Measurements from ENCODE around the gene HNRNPA3.
"Not testable (repeated sequence)": the region's sequence is repeated elsewhere in the genome, so short reads cannot be mapped to it uniquely, and the experiment has no call there.

Gene HNRNPA3

DNA sequence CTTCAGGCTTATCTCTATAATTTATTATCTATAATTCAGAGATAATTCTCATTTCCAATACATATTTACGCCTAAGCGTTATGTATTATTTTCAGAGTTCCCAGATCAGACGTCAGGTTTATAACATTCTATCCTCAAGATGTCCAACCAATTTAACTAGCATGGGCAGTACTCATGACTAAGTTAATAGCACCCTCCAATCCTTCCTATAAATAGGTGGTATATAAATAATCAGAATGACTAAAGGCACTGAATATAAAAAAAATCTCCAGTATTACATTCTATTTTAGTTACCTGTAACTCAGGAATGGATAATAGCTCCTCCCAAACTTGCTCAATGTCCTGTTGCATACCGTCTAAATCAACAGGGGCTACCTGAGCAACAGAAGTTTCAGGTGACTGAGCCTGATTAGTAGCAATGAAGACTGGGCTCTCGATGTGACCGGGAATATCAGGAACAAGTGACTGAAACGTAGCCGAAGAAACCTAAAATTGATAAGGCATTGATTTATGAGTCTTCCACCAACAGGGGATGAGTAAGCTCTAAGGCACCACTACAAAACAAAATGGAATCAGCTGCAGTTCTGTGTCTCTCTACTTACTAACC lies 19.6 kb downstream of the HNRNPA3 start:
- no peak for DNase-seq (ENCODE audit: low read depth)

DNA sequence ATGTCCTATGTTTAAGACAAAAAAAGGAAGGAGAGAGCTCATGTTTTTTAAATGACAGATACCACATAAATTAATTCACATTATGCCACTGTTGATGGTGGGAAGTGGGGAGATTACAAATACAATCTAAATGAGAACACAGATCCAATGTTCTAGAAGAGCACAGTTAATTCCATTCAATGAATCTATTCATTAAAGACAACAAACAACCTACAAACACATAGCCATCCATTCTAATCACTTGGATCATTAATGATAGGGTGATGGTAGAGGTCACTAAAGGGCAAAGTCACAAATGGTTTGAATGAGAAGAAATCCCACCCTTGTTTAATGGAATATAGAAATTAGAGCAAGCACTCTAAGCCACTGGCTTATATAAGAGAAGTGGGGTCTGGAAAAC lies 21.7 kb downstream of the HNRNPA3 start:
- DNase-seq (ENCODE audit: low read depth), result no peak

DNA sequence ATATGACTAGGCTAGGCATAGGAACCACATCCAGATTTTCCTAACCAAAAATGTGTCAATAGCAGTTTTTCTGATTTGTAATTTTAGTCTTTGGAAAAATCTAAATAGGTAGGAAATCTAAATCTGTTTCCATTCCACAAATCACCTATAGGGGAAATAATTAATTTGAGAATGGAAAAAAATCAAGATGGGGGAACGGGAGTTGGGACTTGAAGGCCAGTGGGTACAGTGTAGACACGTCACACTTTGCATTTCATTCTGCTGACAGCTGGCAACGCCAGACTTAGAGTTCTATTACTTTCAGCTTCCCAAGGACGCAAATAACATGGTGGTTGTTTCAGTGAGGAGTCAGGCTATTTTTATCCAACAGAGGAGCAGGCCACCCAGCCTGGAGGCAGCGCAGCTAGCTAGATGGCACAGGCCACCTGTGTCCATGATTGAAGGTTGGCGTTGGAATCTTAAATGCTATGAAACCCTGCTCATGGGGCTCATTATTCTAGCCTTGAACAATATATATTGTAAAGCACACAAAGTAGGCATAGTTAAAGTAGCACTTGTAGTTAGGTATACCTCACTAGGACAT lies 23.4 kb downstream of the HNRNPA3 start:
- no peak for DNase-seq (ENCODE audit: low read depth)

DNA sequence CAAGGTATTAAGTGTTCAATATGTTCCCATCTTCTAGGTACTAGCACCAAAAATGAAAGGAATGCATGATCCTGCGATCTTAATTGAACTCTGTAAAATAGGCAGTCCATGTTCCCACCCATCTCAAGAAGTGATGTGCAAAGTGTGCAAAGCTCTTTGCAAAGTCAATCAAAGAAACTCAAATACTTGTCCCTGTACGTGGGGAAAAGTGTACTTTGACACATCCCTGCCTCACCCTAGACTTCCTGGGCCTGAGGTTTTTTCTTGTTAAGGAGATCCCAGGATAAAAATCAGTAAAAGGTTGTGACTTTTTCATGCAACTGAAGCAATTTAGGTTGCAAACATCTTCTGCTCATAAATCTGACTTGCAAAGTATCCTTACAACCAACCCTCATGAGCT lies 25.3 kb downstream of the HNRNPA3 start:
- no peak for DNase-seq (ENCODE audit: low read depth)

DNA sequence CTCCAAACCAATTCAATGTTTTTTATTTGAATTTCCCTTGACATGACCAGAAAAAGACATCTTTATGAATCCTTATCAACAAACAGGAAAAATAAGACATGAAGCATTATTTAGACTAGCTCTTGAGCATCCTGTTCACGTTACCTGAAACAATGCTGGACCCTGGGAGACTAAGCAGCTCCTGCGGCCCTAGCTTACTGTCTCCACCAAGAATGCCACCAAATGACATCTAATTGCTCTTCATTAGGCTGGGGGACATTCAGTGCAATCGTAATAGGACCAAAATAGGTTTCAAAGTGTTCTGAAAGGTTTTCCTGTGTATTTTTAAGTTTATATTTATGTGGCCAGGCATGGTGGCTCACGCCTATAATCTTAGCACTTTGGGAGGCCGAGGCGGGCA lies 26.5 kb downstream of the HNRNPA3 start:
- DNase-seq (ENCODE audit: low read depth), result no peak

DNA sequence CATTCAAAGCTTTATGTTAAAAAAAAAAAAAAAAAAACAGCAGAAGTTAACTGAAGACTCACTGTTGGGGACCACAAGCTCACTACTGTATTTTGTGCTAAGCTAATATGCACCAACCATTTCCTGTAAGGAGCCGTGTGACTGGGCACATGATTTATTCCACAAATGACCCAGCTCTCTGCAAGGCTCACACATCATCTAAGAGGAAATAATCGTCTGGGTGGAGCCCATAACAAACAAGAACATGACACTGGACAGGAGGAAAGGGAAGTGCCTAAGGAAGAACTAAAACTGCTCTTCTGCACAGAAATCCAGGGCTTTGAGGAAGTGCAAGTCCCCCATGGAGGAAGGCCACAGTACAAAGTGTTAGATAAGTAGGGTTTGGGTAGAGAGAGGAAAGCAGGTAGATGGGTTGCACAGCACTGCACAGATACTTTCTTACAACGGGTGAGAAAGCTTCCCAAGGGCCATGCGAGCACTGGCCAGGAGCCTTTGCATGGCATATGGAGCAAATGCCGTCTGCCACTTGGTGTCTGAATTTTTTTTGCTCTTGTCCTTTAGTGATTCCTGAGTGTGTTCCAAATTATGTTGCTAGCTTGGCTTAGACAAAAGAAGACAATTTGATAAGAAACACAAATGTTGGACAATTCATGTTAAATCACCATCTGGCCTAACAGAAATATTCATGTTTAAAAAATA lies 27.5 kb downstream of the HNRNPA3 start:
- DNase-seq (ENCODE audit: low read depth), result no peak

DNA sequence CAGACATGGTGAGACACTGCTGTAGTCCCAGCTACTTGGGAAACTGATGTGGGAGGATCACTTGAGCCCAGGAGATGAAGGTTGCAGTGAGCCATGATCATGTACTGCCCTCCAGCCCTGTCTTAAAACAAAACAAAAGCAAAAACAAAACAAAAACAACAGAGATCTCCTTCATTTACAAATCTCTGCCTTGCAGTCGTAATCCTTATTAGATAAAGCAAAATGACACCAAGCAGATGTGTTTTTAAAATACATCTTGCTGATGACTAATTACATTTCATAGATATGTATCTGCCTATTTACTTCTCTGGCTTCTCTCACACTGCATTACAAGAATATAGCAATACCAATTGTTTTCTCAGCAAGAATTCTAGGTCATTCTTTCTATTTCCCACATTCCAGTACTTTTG lies 29.1 kb downstream of the HNRNPA3 start:
- DNase-seq (ENCODE audit: low read depth), result no peak

DNA sequence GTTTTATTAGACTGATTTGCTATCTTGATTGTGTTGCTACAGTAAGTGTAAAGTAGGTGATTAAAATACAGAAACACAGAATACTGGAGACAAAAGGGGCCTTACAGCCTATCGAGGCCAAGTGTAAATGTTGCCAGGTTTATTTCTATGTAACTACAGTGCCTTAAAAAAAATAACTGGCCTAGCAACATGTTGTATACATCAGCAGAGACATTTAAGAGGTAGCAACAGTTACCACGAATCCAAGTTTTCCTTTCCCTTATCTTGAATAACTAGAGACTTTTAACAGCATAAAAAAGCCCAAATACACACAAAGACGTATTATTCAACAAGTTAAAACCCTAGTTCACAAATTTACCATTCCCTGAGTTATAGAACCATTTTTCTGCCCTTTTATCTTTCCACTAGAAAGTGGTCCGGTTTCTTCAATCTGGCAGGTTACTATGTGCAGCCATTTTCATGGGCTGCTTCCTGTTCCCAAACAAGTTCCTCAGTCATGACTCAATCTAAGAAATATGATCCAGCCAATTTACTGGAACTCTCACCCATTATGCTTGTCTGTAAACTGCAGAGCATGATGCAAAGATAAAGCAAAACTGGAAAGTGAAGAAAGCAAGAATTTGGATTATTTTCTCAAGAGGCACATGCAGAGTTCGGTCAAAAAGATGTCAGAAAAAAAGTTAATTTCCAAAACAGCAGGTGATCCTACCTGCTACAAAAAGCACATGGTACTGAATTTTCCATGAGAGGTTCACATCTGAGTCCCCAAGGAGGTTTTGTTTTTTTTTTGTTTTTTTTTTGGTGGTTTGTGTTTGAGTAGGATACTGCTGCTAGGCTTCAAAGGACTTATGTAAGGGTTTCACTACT lies 29.8 kb downstream of the HNRNPA3 start:
- DNase-seq (ENCODE audit: low read depth), result no peak

DNA sequence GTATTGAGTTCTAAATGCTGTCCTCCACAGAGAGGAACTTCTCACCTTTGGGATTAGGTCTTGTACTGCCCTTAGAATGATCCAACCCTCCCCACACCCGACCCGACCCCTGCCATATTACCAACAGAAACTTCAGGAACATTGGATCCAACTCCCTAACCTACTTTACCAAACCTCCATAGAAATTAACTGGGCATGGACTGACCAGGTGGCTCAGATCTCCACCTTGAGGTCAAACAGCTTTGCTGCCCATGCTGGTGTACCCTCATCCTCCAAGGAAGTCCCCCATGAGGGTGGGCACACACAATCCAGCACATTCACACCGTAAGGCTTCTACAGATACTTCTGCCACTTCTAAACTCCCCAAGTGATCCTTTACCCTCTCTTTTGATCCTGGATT lies 30.5 kb downstream of the HNRNPA3 start:
- no peak for DNase-seq (ENCODE audit: low read depth)

DNA sequence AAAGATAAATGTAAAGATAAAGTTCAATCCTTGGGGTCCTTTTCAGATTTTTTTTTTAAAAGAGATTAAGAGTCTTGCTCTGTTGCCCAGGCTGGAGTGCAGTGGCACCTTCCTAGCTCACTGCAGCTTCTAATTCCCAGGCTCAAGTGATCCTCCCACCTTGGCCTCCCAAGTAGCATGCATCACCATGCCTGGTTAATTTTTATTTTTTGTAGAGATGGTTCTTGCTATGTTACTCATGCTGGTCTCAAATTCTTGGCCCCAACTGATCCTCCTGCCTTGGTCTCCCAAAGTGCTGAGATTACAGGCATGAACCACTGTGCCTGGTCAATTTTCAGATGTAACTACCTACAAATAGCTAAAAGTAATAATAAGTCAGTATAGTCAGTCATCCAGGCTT lies 30.9 kb downstream of the HNRNPA3 start:
- no peak for DNase-seq (ENCODE audit: low read depth)

DNA sequence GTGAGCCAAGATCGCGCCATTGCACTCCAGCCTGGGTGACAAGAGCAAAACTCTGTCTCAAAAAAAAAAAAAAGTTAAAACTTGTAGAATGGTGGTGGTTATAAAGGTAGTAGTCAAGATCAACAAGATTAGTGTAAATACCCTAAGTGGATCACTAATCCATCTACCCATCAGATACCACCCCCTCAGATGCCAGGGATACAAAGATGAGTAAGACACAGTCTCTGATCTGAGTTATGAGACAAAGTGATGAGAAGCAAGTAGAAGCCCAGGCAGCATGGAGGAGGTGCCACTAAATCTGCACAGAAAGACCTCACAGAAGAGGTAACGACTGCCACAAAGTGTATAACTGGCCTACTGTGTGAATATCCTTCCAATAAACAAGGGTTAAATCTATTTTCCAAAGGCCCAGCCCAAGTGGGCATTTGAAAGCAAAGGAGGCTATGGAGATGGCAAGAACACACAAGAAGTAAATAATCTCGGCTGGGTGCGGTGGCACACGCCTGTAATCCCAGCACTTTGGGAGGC lies 31.7 kb downstream of the HNRNPA3 start:
- no peak for DNase-seq (ENCODE audit: low read depth)

DNA sequence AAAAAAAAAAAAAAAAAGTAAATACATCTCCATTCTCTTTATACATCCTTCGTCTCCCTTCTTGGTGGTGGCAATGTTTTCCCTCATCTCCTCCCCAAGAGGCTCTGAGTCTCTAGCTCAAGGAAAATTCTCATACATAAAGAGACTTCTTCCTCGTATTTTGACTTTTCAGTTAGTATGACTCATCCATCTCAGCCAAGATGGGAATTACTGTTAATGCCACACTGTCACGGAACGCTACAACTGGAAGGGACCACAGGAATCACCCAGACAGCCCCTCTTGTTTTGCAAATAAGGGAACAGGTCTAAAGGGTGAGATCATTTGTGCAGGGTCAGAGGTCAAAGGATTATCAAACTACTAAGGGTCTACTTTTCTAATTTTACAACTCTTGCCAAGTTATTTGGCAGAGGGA lies 32.4 kb downstream of the HNRNPA3 start:
- DNase-seq (ENCODE audit: low read depth), result no peak

DNA sequence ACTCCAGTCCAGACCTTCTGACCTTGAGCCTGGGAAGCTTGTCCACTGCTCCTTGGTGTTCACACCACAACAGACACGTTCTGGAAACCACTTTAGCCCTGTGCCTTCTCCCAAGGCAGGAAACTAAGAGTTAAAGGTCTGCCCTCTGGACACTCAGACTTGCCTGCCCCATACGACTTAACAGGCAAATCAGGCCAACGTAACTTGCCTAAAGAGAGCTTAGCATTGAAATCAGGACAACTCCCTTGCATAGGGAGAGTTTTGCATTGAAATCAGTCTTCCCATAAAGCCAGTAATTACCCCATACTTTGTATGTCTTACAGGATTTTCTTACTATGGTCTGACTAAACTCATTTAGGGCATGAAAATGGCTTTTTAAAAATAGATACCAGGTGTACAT lies 33.4 kb downstream of the HNRNPA3 start:
- no peak for DNase-seq (ENCODE audit: low read depth)

DNA sequence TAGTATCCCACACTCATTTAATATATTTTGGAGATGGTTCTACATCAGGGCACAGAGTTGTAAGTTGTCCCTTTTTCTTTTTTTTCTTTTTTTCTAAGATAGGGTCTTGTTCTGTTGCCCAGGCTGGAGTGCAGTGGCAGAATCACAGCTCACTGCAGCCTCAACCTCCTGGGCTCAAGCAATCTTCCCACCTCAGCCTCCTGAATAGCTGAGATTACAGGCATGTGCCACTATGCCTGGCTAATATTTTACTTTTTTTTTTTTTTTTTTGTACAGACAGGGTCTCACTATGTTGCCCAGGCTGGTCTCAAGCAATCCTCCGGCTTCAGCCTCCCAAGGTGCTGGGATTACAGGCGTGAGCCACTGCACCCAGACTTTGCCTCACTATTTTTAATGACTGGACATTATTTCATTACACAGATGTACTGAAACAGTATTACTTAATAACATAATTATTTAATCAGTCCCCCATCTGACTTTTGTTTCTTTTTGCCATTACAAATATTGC lies 34.0 kb downstream of the HNRNPA3 start:
- DNase-seq (ENCODE audit: low read depth), result not testable (repeated sequence)

DNA sequence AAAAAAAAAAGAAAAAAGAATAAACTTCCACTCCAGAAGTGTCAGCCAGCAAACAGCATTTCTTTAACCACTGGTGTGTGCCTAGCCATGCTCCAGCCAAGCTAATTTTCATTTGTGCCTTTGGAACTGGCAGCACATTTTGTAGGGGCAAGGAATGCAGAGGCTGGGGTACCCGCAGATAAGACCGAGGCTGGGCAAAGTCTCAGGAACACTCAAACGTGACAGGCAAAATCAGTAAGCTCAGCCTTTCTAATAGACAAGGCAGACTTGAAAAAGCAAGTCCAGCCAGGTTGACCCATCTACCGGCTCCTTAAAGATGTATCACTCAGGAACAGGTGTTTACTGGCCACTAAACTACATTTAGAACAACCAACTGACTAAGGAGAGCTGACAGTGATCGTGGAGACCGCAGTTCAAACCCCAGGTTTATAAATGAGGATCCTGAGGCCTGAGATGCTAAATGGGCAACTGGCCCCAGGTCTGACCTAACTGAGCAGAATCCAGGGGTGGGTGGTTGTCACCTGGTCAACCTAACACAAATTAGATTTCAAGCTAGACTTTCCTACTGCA lies 35.2 kb downstream of the HNRNPA3 start:
- DNase-seq (ENCODE audit: low read depth), result no peak

DNA sequence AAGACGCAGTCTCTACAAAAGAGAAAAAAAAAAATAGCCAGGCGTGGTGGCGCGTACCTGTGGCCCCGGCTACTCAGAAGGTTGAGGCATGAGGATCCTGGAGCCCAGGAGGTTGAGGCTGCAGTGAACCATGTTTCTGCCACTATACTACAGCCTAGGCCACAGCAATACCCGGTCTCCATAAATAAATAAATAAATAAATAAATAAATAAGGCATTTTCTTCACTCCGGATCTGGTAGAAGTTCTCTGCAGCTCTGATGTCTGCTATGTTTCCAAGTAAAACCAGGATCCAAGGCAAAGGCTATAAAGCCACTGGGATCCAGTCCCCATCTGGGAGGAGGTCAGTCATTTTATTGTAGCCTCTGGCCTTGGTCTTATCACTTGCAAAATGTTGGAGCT lies 36.4 kb downstream of the HNRNPA3 start:
- no peak for DNase-seq (ENCODE audit: low read depth)

DNA sequence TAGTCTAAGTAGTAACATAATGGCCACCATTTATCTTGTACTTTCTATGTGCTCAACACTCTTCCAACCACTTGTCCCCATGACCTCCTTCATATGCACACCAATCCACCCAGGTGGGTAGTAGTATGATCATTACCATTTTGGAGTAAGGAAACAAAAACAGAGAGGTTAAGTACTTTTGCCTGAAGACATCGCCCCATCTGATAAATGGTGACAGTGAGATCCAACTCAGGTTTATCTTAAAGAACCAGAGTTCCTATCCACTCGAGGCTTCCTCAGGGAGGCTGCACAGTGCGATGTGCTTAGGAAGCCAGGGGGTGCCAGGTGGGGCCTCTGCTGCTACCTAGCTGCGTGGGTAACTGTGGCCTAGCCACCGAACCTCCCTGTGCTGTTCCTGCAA lies 37.9 kb downstream of the HNRNPA3 start:
- no peak for DNase-seq (ENCODE audit: low read depth)

DNA sequence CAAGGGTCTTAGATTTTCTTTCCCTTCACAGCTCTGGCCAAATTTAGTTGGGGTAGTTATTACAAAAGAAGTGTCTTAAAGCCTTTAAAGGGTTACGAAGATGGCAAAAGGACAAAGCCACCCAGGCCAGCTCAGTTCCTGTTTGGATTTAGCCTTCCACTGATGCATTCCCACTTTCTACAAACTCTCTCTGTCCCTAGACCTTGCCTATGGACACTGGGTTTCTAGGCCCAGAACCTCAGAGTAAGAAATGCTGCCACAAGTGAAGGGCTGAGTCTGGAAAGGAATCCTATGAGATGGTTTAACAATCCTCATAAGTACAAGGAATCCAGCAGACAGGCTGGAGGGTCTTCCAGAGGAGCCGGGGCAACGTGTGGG lies 38.6 kb downstream of the HNRNPA3 start:
- DNase-seq (ENCODE audit: low read depth), result no peak

DNA sequence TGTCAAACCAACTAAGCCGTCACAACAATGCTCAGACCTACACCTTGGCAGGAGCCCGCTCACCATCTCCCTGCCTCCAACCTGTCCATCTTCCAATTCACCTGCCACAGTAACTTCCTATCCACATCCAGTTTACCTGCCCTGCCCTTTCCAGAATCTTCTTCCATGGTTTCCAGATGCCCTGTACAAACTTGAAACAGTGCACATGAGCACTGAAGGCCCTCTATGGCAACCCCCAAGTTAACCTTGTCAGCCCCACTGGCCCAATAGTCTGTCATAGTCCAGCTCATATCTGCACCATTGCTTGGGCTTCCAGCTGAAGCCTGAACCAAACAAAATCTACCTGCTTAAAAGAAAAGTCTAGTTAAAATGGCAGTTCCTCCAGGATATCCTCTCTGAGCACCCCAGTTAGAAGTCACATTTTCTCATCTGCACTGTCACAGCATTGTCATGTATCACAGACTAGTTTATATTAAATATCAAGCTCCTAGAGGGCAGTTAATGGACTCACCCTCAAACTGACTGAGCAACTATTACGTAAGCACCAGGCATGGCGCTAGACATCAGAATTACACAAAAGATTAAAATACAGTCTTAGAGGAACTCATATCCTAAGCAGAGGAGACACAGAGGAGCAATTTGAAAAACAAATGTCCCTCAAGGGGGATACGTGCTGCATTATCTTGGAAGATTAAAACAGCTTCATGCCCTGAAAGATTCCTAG lies 40.4 kb downstream of the HNRNPA3 start:
- no peak for DNase-seq (ENCODE audit: low read depth)

DNA sequence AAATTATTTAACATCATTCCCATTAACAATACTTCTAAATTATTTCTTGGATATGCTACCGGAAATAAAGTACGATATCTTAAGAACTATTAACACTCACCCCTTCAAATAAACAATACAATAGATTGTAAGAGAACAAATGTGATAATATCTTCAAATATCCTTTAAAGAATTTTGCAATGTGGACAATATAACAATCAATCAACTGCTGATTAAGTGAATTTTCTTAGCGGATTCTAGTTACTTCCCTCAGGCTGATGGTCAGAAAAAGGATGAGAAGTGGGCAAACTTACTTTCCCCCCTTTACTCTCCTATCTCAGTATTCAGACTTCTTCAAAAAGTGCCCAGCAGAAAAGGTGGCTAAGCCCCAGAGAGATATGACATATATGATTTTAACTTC lies 41.1 kb downstream of the HNRNPA3 start:
- no peak for DNase-seq (ENCODE audit: low read depth)

Measured in activated T-helper 1 cell treated with Interleukin-2 at 50 U/mL for 16 hours (primary cell).